H1 (cell line): Measurements from ENCODE around the gene LANCL2. TPM values are rescaled to one million over a fixed set of nuclear protein-coding genes. Genes with fewer than 3 reads are reported as not detected.

ENCODE experiments used
- CTCF ChIA-PET: fragments of 300-600 bp; sonication (Branson Sonifier 250); formaldehyde crosslinking; loops from one replicate; lab custom pipeline; 2021; ENCODE audit not compliant: partially characterized antibody; lab: Charles Lee
- POLR2A ChIA-PET: fragments of 300-600 bp; sonication (Branson Sonifier 250); formaldehyde crosslinking; loops from one replicate; lab custom pipeline; 2021; ENCODE audit warnings: inconsistent platforms; ENCODE audit not compliant: partially characterized antibody; lab: Charles Lee
- DNase-seq, 2 experiments: peaks; one replicate each; pipeline versions ENCODE4 v3.0.0 to v3.0.0-alpha.2; 2010 to 2022; ENCODE audit warnings: low spot score in 2 of 2, low read depth in 1 of 2, mixed read lengths in 1 of 2
- FAIRE-seq: peaks from 2 replicates; lab custom pipeline; 2011; peaks lifted over from hg19 to GRCh38; lab: Jason Lieb, UNC
- H2AFZ ChIP-seq: 2 replicates; pipeline ENCODE4 v1.8.1; 2012; ENCODE audit warnings: low read length, inconsistent platforms
- H2AK5ac ChIP-seq: 2 replicates; pipeline ENCODE4 v1.6.1; 2013; ENCODE audit warnings: low read depth, low read length
- H2BK120ac ChIP-seq: replicated peaks from 2 replicates; pipeline ENCODE3; 2013; ENCODE audit warnings: low read depth, low read length, inconsistent platforms
- H2BK12ac ChIP-seq: 2 replicates; pipeline ENCODE4 v1.6.1; 2013; ENCODE audit warnings: low read depth, low read length
- H2BK15ac ChIP-seq: 2 replicates; pipeline ENCODE4 v1.6.1; 2013; ENCODE audit warnings: low read length
- H2BK20ac ChIP-seq: 2 replicates; pipeline ENCODE4 v1.6.1; 2013; ENCODE audit warnings: low read length
- H2BK5ac ChIP-seq: 2 replicates; pipeline ENCODE4 v1.6.1; 2013; ENCODE audit warnings: low read depth, low read length
- H3K14ac ChIP-seq: 2 replicates; pipeline ENCODE4 v1.6.1; 2013; ENCODE audit warnings: inconsistent platforms; ENCODE audit not compliant: insufficient read length
- H3K18ac ChIP-seq: 2 replicates; pipeline ENCODE4 v1.6.1; 2013; ENCODE audit warnings: low read length; ENCODE audit errors: extremely low read depth
- H3K23ac ChIP-seq: 2 replicates; pipeline ENCODE4 v1.6.1; 2013; ENCODE audit warnings: inconsistent platforms; ENCODE audit not compliant: insufficient read length
- H3K23me2 ChIP-seq: 2 replicates; pipeline ENCODE4 v1.6.1; 2013; ENCODE audit warnings: low read depth, low read length
- H3K27ac ChIP-seq: 2 replicates; pipeline ENCODE4 v1.6.1; 2011; ENCODE audit warnings: low read depth, low read length, inconsistent platforms
- H3K27me3 ChIP-seq, 4 experiments: replicated peaks in 1 of 4; 1 replicate in 1 of 4; 2 replicates in 3 of 4; pipeline versions ENCODE4 v1.6.1 to v1.8.1; 2011 to 2013; ENCODE audit warnings: low read length in 3 of 4, mild to moderate bottlenecking in 3 of 4, inconsistent platforms in 2 of 4, mixed read lengths in 2 of 4, moderate library complexity in 1 of 4; ENCODE audit not compliant: control insufficient read depth in 3 of 4, insufficient read depth in 3 of 4; ENCODE audit errors: extremely low read depth in 1 of 4
- H3K36me3 ChIP-seq, 4 experiments: 2 replicates each; pipeline versions ENCODE4 v1.6.1 to v1.8.1; 2011 to 2013; ENCODE audit warnings: mild to moderate bottlenecking in 4 of 4, low read length in 3 of 4, moderate library complexity in 2 of 4, control low read depth in 1 of 4, inconsistent platforms in 1 of 4; ENCODE audit not compliant: insufficient read depth in 4 of 4, control insufficient read depth in 2 of 4
- H3K4ac ChIP-seq: replicated peaks from 2 replicates; pipeline ENCODE3; 2013; ENCODE audit warnings: low read length, low read depth, mixed read lengths, inconsistent platforms; ENCODE audit not compliant: insufficient read length
- H3K4me1 ChIP-seq, 4 experiments: replicated peaks in 1 of 4; 1 replicate in 1 of 4; 2 replicates in 3 of 4; pipeline versions ENCODE4 v1.6.1 to v1.8.1; 2011 to 2013; ENCODE audit warnings: low read length in 3 of 4, inconsistent platforms in 2 of 4, mixed read lengths in 1 of 4; ENCODE audit not compliant: insufficient read depth in 4 of 4, control insufficient read depth in 3 of 4
- H3K4me2 ChIP-seq, 2 experiments: 2 replicates each; pipeline versions ENCODE4 v1.6.1 to v1.8.1; 2011 to 2013; ENCODE audit warnings: low read depth in 2 of 2, low read length in 2 of 2, control low read depth in 1 of 2, inconsistent platforms in 1 of 2, mild to moderate bottlenecking in 1 of 2; ENCODE audit not compliant: insufficient read depth in 1 of 2
- H3K4me3 ChIP-seq, 4 experiments: fragments of 200-600, 300-600 bp in 1 of 4; sonication (generic), shearing (Covaris generic), sonication (Bioruptor Twin) in 1 of 4; 2 replicates each; pipeline versions ENCODE4 v1.5.1 to v1.8.1; 2011 to 2016; ENCODE audit warnings: low read length in 4 of 4, low read depth in 3 of 4, control low read depth in 2 of 4, inconsistent platforms in 2 of 4, mild to moderate bottlenecking in 2 of 4, mixed read lengths in 1 of 4, moderate library complexity in 1 of 4; ENCODE audit not compliant: insufficient read depth in 2 of 4; ENCODE audit errors: extremely low read depth in 1 of 4
- H3K56ac ChIP-seq: replicated peaks from 2 replicates; pipeline ENCODE3; 2013; ENCODE audit warnings: low read depth, mild to moderate bottlenecking, mixed read lengths, low read length, inconsistent platforms; ENCODE audit not compliant: insufficient read length
- H3K79me1 ChIP-seq: 2 replicates; pipeline ENCODE4 v1.6.1; 2013; ENCODE audit warnings: low read depth, low read length, control low read depth
- H3K79me2 ChIP-seq, 2 experiments: 2 replicates each; pipeline versions ENCODE4 v1.6.1 to v1.8.1; 2012 to 2013; ENCODE audit warnings: low read length in 2 of 2, mild to moderate bottlenecking in 2 of 2, inconsistent platforms in 1 of 2; ENCODE audit not compliant: insufficient read depth in 2 of 2, control insufficient read depth in 1 of 2
- H3K9ac ChIP-seq, 4 experiments: replicated peaks in 1 of 4; 1 replicate in 1 of 4; 2 replicates in 3 of 4; pipeline versions ENCODE4 v1.6.1 to v1.8.1; 2011 to 2013; ENCODE audit warnings: low read depth in 3 of 4, low read length in 3 of 4, control low read depth in 2 of 4, mild to moderate bottlenecking in 2 of 4, moderate library complexity in 2 of 4, inconsistent platforms in 1 of 4; ENCODE audit errors: extremely low read depth in 1 of 4
- H3K9me3 ChIP-seq, 2 experiments: 2 replicates each; pipeline versions ENCODE4 v1.6.1 to v1.8.1; 2012 to 2013; ENCODE audit warnings: mild to moderate bottlenecking in 2 of 2, moderate library complexity in 2 of 2, control low read depth in 1 of 2, inconsistent platforms in 1 of 2, low read depth in 1 of 2, low read length in 1 of 2, mixed read lengths in 1 of 2; ENCODE audit not compliant: insufficient read depth in 2 of 2
- H4K20me1 ChIP-seq, 2 experiments: replicated peaks in 1 of 2; 2 replicates each; pipeline versions ENCODE3 to v1.8.1; 2011 to 2013; ENCODE audit warnings: inconsistent platforms in 2 of 2, low read length in 2 of 2, mild to moderate bottlenecking in 1 of 2; ENCODE audit not compliant: insufficient read depth in 2 of 2, control insufficient read depth in 1 of 2
- H4K5ac ChIP-seq: 2 replicates; pipeline ENCODE4 v1.6.1; 2013; ENCODE audit warnings: low read length, low read depth, mixed read lengths, inconsistent platforms; ENCODE audit not compliant: insufficient read length
- H4K8ac ChIP-seq: 2 replicates; pipeline ENCODE4 v1.8.0; 2013; ENCODE audit warnings: mild to moderate bottlenecking, moderate library complexity, low read length, inconsistent platforms; ENCODE audit not compliant: insufficient read depth; ENCODE audit errors: extremely low read depth
- H4K91ac ChIP-seq: replicated peaks from 2 replicates; pipeline ENCODE3; 2013; ENCODE audit warnings: low read length, mixed read lengths, inconsistent platforms; ENCODE audit not compliant: insufficient read length
- WGBS, 2 experiments: shearing (Covaris generic) in 1 of 2; methylation state at CpG; one replicate each; pipeline versions ENCODE4 v1.1.6 to v1.1.7; 2013 to 2015; ENCODE audit warnings: low lambda C conversion rate in 2 of 2, mixed read lengths in 2 of 2, inconsistent platforms in 1 of 2, low coverage in 1 of 2, missing lambda C conversion rate in 1 of 2; ENCODE audit not compliant: insufficient replicate concordance in 2 of 2, insufficient coverage in 1 of 2, insufficient read length in 1 of 2; ENCODE audit errors: extremely low coverage in 1 of 2, missing lambda C conversion rate in 1 of 2; 5-methylcytosine and 5-hydroxymethylcytosine counted together
- polyA plus RNA-seq, 7 experiments: library from polyadenylated mRNA; depleted of rRNA in 3 of 7; stranded (reverse) in 5 of 7; unstranded in 2 of 7; fragments of >200 nt in 5 of 7; fragments of 200-250 nt in 2 of 7; gene quantifications; 1 replicate in 5 of 7; 2 replicates in 1 of 7; 4 replicates in 1 of 7; pipeline versions ENCODE4 v1.2.1 to v1.2.3, GENCODE V29; 2011 to 2013; ENCODE audit warnings: missing spikeins in 2 of 7, mixed read lengths in 2 of 7
- total RNA-seq: library from RNA; stranded (reverse); fragmentation: NEBNext Ultra II Directional; extraction: Animal tissue kit (Norgen Biotek cat#: 25700); gene quantifications from 2 replicates; pipeline ENCODE4 v1.2.1, GENCODE V29; 2021

The LANCL2 gene
- total and polyA plus RNA-seq, 2 of the 8 experiments (the other 6 are each of a cell fraction or from before 2014, with no cell fraction given), result 9.2 to 9.5 TPM

GRCh38 chr7:55362927-55363326, 2.2 kb upstream of the LANCL2 start:
- no peaks in the 10 kb centered on the region for H4K20me1 ChIP-seq
- no peak overlapping the region for H3K4ac ChIP-seq
- H2AFZ ChIP-seq, result no peak overlapping the region
- H3K9me3 ChIP-seq, result no peaks in the 10 kb centered on the region
- ChIA-PET POLR2A (interaction anchor here (0.7 kb wide), 1 partner anchor 41 kb away, joined by 3 read pairs; no protein-coding TSS in a partner anchor), CTCF (interaction anchor here (0.6 kb wide), 1 partner anchor 1155 kb away, joined by 3 read pairs; no protein-coding TSS in a partner anchor)
- no peak overlapping the region for H2BK20ac ChIP-seq
- H3K27ac ChIP-seq, result no peak overlapping the region
- H3K36me3 ChIP-seq, result no peaks in the 10 kb centered on the region
- H4K5ac ChIP-seq, result no peak overlapping the region
- peaks cover 4% of the 10 kb centered on the region; the same call in 1 of the 2 replicates for H3K79me1 ChIP-seq
- no peak overlapping the region for H3K14ac ChIP-seq
- no peak overlapping the region for H4K8ac ChIP-seq
- no peak for FAIRE-seq
- no peak overlapping the region for H3K4me2 ChIP-seq
- no peak overlapping the region for H4K91ac ChIP-seq
- no peaks in the 10 kb centered on the region for H3K23me2 ChIP-seq
- H2BK120ac ChIP-seq, result no peak overlapping the region
- 85% methylated on average over 14 of the region's 20 CpGs; no CpG with 5 or more reads in 1 of the 2 experiments for WGBS, 2 experiments
- no peak overlapping the region for H3K4me3 ChIP-seq
- H3K56ac ChIP-seq, result no peak overlapping the region
- H3K79me2 ChIP-seq, result peaks cover 0 to 15% of the 10 kb centered on the region in 2 experiments; a peak in 2 of 4 replicates
- DNase-seq, result no peak
- no peak overlapping the region for H3K18ac ChIP-seq
- H2BK5ac ChIP-seq, result no peak overlapping the region
- no peak overlapping the region for H2BK15ac ChIP-seq
- H3K23ac ChIP-seq, result no peak overlapping the region
- H3K27me3 ChIP-seq, result no peaks in the 10 kb centered on the region
- H3K4me1 ChIP-seq, result peaks cover 0 to 6% (median 3%) of the 10 kb centered on the region in 4 experiments; a peak in 4 of 7 replicates
- no peak overlapping the region for H2AK5ac ChIP-seq
- no peak overlapping the region for H2BK12ac ChIP-seq
- H3K9ac ChIP-seq, result no peak overlapping the region
